ENCODE data around the gene COL23A1. TPM values are rescaled to one million over a fixed set of nuclear protein-coding genes. Genes with fewer than 3 reads are reported as not detected.
A peak's percentile ranks its signal among the peaks of the same experiment; 100 is the strongest.

COL23A1 gene
- total RNA-seq, 1 donor from 2014 or later, result 0.12 TPM

DNA sequence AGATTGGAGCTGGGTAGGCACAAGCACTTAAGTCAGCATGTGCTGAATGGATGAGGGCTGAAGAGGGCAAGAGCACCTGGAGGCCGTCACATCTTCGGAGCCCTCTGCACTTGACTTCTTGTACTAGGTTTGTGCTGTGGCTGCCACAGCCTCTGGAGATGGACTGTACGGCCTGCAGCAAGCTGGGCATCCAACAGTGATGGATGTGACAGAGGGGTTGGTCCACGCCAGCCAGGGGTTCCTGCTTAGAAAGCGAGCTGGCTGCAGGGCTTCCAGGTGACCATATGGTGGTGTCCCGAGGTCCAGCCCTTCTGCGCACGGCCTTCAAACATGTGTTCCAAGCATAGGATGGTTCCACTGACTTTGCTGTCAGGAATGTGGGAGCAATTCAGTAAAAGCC is 292.4 kb downstream of the COL23A1 start:
- Mint-ChIP-seq H3K27ac (ENCODE audit: unreplicated experiment) (no peak overlapping the region), H3K36me3 (ENCODE audit: low read depth) (no peaks in the 10 kb centered on the region), H3K9me3 (ENCODE audit: low read depth) (peaks cover 3% of the 10 kb centered on the region), H3K4me3 (ENCODE audit: unreplicated experiment) (no peak overlapping the region), H3K27me3 (ENCODE audit: low read depth) (peaks cover 10% of the 10 kb centered on the region), H3K4me1 (ENCODE audit: low read depth) (no peaks in the 10 kb centered on the region)
- DNase-seq (ENCODE audit: low spot score), result peak; percentile 55
- TF ChIP-seq CTCF (IDR thresholded peaks at IDR 0.05), result no peak

DNA sequence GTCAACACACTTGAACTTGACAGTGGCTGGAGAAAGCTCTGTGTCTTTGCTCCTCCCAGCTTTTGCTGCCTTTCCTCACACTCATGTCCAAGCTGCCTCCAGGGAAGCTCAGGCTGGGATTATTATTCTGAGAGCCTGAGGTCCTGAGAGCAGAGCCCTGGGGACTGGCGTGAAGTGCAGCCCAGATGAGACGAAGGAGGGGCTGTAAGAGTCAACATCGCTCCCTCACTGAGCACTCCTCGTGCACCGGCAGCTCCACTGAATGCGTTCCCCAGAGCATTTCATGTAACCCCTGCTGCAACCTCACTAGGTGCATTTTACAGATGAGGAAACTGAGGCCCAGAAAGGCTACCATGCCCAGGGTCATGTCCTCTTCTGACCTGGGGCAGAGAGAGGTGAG is 294.1 kb downstream of the COL23A1 start:
- Mint-ChIP-seq H3K4me3 (ENCODE audit: unreplicated experiment) (no peak overlapping the region), H3K36me3 (ENCODE audit: low read depth) (no peaks in the 10 kb centered on the region), H3K27me3 (ENCODE audit: low read depth) (peaks cover 23% of the 10 kb centered on the region)

DNA sequence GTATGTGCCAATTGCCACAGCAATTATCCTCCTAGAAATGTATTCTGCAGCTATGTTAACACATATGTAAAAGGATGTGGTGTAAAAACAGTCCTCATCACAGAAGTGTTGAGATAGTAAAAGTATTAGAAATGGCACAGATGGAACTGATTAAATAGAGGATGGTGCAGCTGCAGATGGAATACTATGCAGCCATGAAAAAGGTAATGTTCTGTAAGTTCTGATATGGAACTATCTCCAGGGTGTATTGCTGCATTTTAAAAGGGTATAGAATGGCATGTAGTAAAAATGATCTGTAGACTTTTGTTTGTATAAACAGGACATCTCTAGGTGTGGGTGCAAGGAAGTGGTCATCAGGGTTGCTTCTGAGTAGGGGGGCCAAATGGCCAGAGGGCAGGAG is 294.6 kb downstream of the COL23A1 start:
- DNase-seq (ENCODE audit: low spot score), result no peak
- Mint-ChIP-seq H3K9me3 (ENCODE audit: low read depth) (no peaks in the 10 kb centered on the region), H3K36me3 (ENCODE audit: low read depth) (no peaks in the 10 kb centered on the region), H3K27ac (ENCODE audit: unreplicated experiment) (no peak overlapping the region), H3K4me3 (ENCODE audit: unreplicated experiment) (no peak overlapping the region), H3K27me3 (ENCODE audit: low read depth) (peaks cover 25% of the 10 kb centered on the region), H3K4me1 (ENCODE audit: low read depth) (no peaks in the 10 kb centered on the region)
- TF ChIP-seq CTCF (IDR thresholded peaks at IDR 0.05), result no peak

More for the DNA sequence above, 294.1 kb downstream of the COL23A1 start:
- TF ChIP-seq CTCF (IDR thresholded peaks at IDR 0.05), result no peak
- DNase-seq (ENCODE audit: low spot score), result peak; percentile 46
- Mint-ChIP-seq H3K4me1 (ENCODE audit: low read depth) (no peaks in the 10 kb centered on the region), H3K27ac (ENCODE audit: unreplicated experiment) (no peak overlapping the region), H3K9me3 (ENCODE audit: low read depth) (peaks cover 3% of the 10 kb centered on the region)

DNA sequence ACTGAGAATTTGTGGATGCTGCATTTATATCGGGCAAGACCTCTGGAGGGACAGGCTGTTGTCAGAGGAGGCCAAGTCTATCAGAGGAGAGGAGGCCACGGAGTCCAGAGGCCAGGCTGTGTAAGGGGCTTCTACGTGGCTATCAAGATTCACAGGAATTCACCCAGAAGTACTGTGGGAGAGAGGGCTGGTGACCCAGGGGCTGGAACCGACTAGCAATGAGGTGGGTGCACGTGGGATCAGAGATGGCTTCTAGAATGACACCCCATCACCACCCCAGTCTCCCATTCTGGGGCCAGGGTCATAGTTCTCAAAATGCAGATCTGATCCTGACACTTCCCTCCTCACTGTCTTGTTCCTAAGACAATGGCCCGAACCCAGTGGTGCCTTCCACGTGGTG is 296.4 kb downstream of the COL23A1 start:
- DNase-seq (ENCODE audit: low spot score), result no peak
- TF ChIP-seq CTCF (IDR thresholded peaks at IDR 0.05), result no peak
- Mint-ChIP-seq H3K4me1 (ENCODE audit: low read depth) (peaks cover 6% of the 10 kb centered on the region), H3K27me3 (ENCODE audit: low read depth) (peaks cover 37% of the 10 kb centered on the region), H3K36me3 (ENCODE audit: low read depth) (no peaks in the 10 kb centered on the region), H3K27ac (ENCODE audit: unreplicated experiment) (no peak overlapping the region), H3K9me3 (ENCODE audit: low read depth) (no peaks in the 10 kb centered on the region), H3K4me3 (ENCODE audit: unreplicated experiment) (no peak overlapping the region)

DNA sequence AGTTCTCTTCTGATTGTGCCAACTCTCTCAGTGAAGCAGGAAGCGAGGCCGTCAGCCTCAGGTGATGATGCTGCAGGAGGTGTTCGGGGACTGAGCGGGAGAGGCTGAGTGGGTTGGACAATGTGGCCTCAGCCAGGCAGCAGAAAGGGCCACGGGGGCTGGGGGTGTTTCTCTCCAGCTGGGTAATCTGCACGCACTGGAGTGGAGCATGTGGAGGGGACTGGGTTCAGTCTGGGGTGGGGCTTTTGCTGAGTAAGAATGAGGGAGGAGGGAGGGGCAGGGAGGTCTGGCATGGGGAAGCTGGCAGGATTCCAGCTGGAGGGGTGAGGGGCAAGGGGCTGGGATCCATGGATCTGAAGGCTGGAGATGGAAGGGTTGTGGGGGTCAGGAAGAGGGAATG is 296.8 kb downstream of the COL23A1 start:
- Mint-ChIP-seq H3K4me3 (ENCODE audit: unreplicated experiment) (no peak overlapping the region), H3K27ac (ENCODE audit: unreplicated experiment) (no peak overlapping the region), H3K27me3 (ENCODE audit: low read depth) (peaks cover 42% of the 10 kb centered on the region), H3K9me3 (ENCODE audit: low read depth) (no peaks in the 10 kb centered on the region), H3K4me1 (ENCODE audit: low read depth) (peaks cover 6% of the 10 kb centered on the region), H3K36me3 (ENCODE audit: low read depth) (no peaks in the 10 kb centered on the region)
- TF ChIP-seq CTCF (IDR thresholded peaks at IDR 0.05), result no peak
- DNase-seq (ENCODE audit: low spot score), result peak; percentile 59

Data from chondrocyte (in vitro differentiated cells).